ENCODE data around the gene PRRT2.
"Not testable (repeated sequence)": the region's sequence is repeated elsewhere in the genome, so short reads cannot be mapped to it uniquely, and the experiment has no call there.

DNA sequence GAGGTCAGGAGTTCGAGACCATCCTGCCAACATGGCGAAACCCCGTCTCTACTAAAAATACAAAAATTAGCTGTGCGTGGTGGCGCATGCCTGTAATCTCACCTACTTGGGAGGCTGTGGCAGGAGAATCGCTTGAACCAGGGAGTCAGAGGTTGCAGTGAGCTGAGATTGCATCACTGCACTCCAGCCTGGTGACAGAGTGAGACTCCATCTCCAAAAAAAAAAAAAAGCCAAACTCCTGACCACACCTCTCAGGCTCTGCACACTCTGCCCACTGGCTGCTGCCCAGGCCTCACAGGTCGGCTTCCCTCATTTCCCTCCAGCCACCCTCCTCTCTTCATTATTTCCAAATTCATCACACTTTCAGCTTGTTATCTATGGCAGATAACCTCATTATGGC, 39.7 kb upstream of the PRRT2 start:
- not testable (repeated sequence) for TF ChIP-seq EZH2phosphoT487 (IDR thresholded peaks at IDR 0.05; ENCODE audit: low read length); EZH2 (optimal IDR thresholded peaks at IDR 0.05; ENCODE audit: low read depth, low read length)
- TF ChIP-seq, protein P1, sequence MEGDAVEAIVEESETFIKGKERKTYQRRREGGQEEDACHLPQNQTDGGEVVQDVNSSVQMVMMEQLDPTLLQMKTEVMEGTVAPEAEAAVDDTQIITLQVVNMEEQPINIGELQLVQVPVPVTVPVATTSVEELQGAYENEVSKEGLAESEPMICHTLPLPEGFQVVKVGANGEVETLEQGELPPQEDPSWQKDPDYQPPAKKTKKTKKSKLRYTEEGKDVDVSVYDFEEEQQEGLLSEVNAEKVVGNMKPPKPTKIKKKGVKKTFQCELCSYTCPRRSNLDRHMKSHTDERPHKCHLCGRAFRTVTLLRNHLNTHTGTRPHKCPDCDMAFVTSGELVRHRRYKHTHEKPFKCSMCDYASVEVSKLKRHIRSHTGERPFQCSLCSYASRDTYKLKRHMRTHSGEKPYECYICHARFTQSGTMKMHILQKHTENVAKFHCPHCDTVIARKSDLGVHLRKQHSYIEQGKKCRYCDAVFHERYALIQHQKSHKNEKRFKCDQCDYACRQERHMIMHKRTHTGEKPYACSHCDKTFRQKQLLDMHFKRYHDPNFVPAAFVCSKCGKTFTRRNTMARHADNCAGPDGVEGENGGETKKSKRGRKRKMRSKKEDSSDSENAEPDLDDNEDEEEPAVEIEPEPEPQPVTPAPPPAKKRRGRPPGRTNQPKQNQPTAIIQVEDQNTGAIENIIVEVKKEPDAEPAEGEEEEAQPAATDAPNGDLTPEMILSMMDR (IDR thresholded peaks at IDR 0.05; ENCODE audit: low read length), result not testable (repeated sequence)
